PFSK-1 (cell line): Measurements from ENCODE around the gene UBE2E3.

Experiments used
- SIN3A ChIP-seq: IDR thresholded peaks from 2 replicates; pipeline ENCODE4 v1.6.1; 2012; ENCODE audit warnings: mild to moderate bottlenecking, low read length, moderate library complexity, borderline replicate concordance; ENCODE audit not compliant: insufficient read depth
- TAF1 ChIP-seq: IDR thresholded peaks from 2 replicates; pipeline ENCODE4 v1.6.1; 2012; ENCODE audit warnings: low read length, control low read depth, borderline replicate concordance; ENCODE audit not compliant: insufficient read depth

DNA sequence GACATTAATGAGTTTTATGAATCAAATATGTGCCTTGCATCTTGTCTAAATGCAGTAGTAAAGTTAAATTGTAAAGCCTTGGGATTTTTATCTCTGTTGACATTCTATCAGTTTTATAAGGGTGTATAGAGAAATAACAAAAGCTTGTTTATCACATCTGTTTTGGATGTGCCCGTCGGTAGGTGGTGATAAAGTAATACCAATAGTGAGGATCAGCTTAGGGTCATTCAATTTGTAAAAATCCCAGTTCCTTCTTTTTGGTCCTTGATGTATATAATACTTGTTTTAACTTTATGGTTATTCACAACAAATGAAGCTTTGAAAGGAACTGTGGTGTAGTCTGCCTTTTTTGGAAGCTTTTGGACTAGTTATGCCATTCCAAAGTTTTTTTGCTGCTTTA is 12.6 kb downstream of the UBE2E3 start:
- TF ChIP-seq TAF1: no peak
- no peak for TF ChIP-seq SIN3A
